NCI-H82 treated with DMSO at 0.1 percent for 48 hours (cell line): ENCODE measurements around the gene RC3H1.

Experiments used
- DNase-seq: peaks from one replicate; lab custom pipeline; 2025; ENCODE audit not compliant: unreplicated experiment; lab: John Stamatoyannopoulos, UW

The RC3H1 gene

GRCh38 chr1:173886746-173887611 lies 135.2 kb downstream of the RC3H1 start:
- no peak for DNase-seq

- DNase-seq: no peak
These were observed 137.5 kb downstream of the RC3H1 start for GRCh38 chr1:173884701-173885100.
